Activated T-helper 17 cell treated with anti-CD3 and anti-CD28 coated beads, Interleukin-2, amount 50 U/mL, for 72 hours (primary cell): Measurements from ENCODE around the gene ZNF518A. TPM values are rescaled to one million over a fixed set of nuclear protein-coding genes. Genes with fewer than 3 reads are reported as not detected.
A peak's percentile ranks its signal among the peaks of the same experiment; 100 is the strongest.

Experiments
- ATAC-seq: fragments of 150-1000 bp; cut with Tn5 transposase; replicated peaks from 2 replicates; pipeline ENCODE4 v1.10.0; 2021; ENCODE audit warnings: mild to moderate bottlenecking, moderate library complexity
- H3K27ac Mint-ChIP-seq: one replicate; pipeline ENCODE4 v1.8.0; 2022; ENCODE audit warnings: mixed read lengths
- H3K27me3 Mint-ChIP-seq: one replicate; pipeline ENCODE4 v1.8.0; 2022; ENCODE audit warnings: mixed read lengths
- H3K36me3 Mint-ChIP-seq: one replicate; pipeline ENCODE4 v1.8.0; 2022; ENCODE audit warnings: low read depth, mild to moderate bottlenecking, mixed read lengths
- H3K4me1 Mint-ChIP-seq: one replicate; pipeline ENCODE4 v1.8.0; 2022; ENCODE audit warnings: mixed read lengths
- H3K4me3 Mint-ChIP-seq: one replicate; pipeline ENCODE4 v1.8.0; 2022; ENCODE audit warnings: mild to moderate bottlenecking, mixed read lengths
- H3K9me3 Mint-ChIP-seq: one replicate; pipeline ENCODE4 v1.8.0; 2022; ENCODE audit warnings: mixed read lengths
- total RNA-seq, 2 donors: library from RNA; stranded (reverse); gene quantifications; one replicate each; pipeline ENCODE4 v1.2.3, GENCODE V29; 2022

Gene ZNF518A
- total RNA-seq, 2 donors from 2014 or later, result 14.8 to 17.3 TPM

GRCh38 chr10:96122824-96123223 lies 7.3 kb upstream of the ZNF518A start:
- Mint-ChIP-seq H3K4me1 (no peaks in the 10 kb centered on the region), H3K27me3 (peaks cover 48% of the 10 kb centered on the region), H3K4me3 (no peak overlapping the region), H3K27ac (no peak overlapping the region), H3K9me3 (no peaks in the 10 kb centered on the region), H3K36me3 (no peaks in the 10 kb centered on the region)
- ATAC-seq, result no peak

- peaks cover 3% of the 10 kb centered on the region for H3K9me3 Mint-ChIP-seq
- no peak overlapping the region for H3K4me3 Mint-ChIP-seq
- ATAC-seq, result no peak
- H3K27ac Mint-ChIP-seq, result no peak overlapping the region
- H3K4me1 Mint-ChIP-seq, result no peaks in the 10 kb centered on the region
- peaks cover 3% of the 10 kb centered on the region for H3K36me3 Mint-ChIP-seq
- peaks cover 51% of the 10 kb centered on the region for H3K27me3 Mint-ChIP-seq
Measured at GRCh38 chr10:96124230-96125141, 5.6 kb upstream of the ZNF518A start.

GRCh38 chr10:96125142-96125515 lies 5.0 kb upstream of the ZNF518A start:
- Mint-ChIP-seq H3K27ac (no peak overlapping the region), H3K36me3 (peaks cover 10% of the 10 kb centered on the region), H3K4me3 (no peak overlapping the region), H3K4me1 (no peaks in the 10 kb centered on the region), H3K27me3 (peaks cover 47% of the 10 kb centered on the region), H3K9me3 (peaks cover 3% of the 10 kb centered on the region)
- no peak for ATAC-seq

GRCh38 chr10:96130326-96130995 lies 364 bp downstream of the ZNF518A start:
- peaks cover 15% of the 10 kb centered on the region for H3K27me3 Mint-ChIP-seq
- ATAC-seq, result peak; percentile 73
- peaks cover 3% of the 10 kb centered on the region for H3K9me3 Mint-ChIP-seq
- H3K4me1 Mint-ChIP-seq, result peaks cover 6% of the 10 kb centered on the region
- peak overlapping the region; percentile 94 for H3K4me3 Mint-ChIP-seq
- peaks cover 56% of the 10 kb centered on the region for H3K36me3 Mint-ChIP-seq
- H3K27ac Mint-ChIP-seq, result peak overlapping the region; percentile 99

- H3K9me3 Mint-ChIP-seq, result peaks cover 3% of the 10 kb centered on the region
- H3K27ac Mint-ChIP-seq, result no peak overlapping the region
- peaks cover 6% of the 10 kb centered on the region for H3K4me1 Mint-ChIP-seq
- peaks cover 8% of the 10 kb centered on the region for H3K27me3 Mint-ChIP-seq
- peak overlapping the region; percentile 94 for H3K4me3 Mint-ChIP-seq
- peaks cover 67% of the 10 kb centered on the region for H3K36me3 Mint-ChIP-seq
- no peak for ATAC-seq
Measured at GRCh38 chr10:96131621-96132020, 1.5 kb downstream of the ZNF518A start.

- Mint-ChIP-seq H3K4me3 (no peak overlapping the region), H3K4me1 (peaks cover 17% of the 10 kb centered on the region), H3K9me3 (peaks cover 3% of the 10 kb centered on the region), H3K27me3 (peaks cover 3% of the 10 kb centered on the region), H3K36me3 (peaks cover 82% of the 10 kb centered on the region), H3K27ac (no peak overlapping the region)
- ATAC-seq, result no peak
Measured at GRCh38 chr10:96133135-96133534, 3.0 kb downstream of the ZNF518A start.

GRCh38 chr10:96136810-96137209 lies 6.7 kb downstream of the ZNF518A start:
- no peak overlapping the region for H3K4me3 Mint-ChIP-seq
- H3K9me3 Mint-ChIP-seq, result no peaks in the 10 kb centered on the region
- ATAC-seq, result no peak
- H3K36me3 Mint-ChIP-seq, result peaks cover 97% of the 10 kb centered on the region
- H3K27ac Mint-ChIP-seq, result no peak overlapping the region
- peaks cover 20% of the 10 kb centered on the region for H3K4me1 Mint-ChIP-seq
- H3K27me3 Mint-ChIP-seq, result no peaks in the 10 kb centered on the region

GRCh38 chr10:96137567-96137966 lies 7.5 kb downstream of the ZNF518A start:
- no peaks in the 10 kb centered on the region for H3K9me3 Mint-ChIP-seq

GRCh38 chr10:96138102-96138501 lies 8.0 kb downstream of the ZNF518A start:
- H3K36me3 Mint-ChIP-seq, result peaks cover 97% of the 10 kb centered on the region
- H3K27ac Mint-ChIP-seq, result peak overlapping the region; percentile 21

More at GRCh38 chr10:96137567-96137966, 7.5 kb downstream of the ZNF518A start:
- no peak overlapping the region for H3K4me3 Mint-ChIP-seq
- H3K27ac Mint-ChIP-seq, result peak overlapping the region; percentile 21
- no peak for ATAC-seq
- no peaks in the 10 kb centered on the region for H3K27me3 Mint-ChIP-seq
- peaks cover 20% of the 10 kb centered on the region for H3K4me1 Mint-ChIP-seq
- peaks cover 97% of the 10 kb centered on the region for H3K36me3 Mint-ChIP-seq

GRCh38 chr10:96152437-96152836 lies 22.3 kb downstream of the ZNF518A start:
- H3K4me1 Mint-ChIP-seq, result peaks cover 9% of the 10 kb centered on the region
- H3K9me3 Mint-ChIP-seq, result no peaks in the 10 kb centered on the region
- H3K36me3 Mint-ChIP-seq, result peaks cover 97% of the 10 kb centered on the region
- H3K27me3 Mint-ChIP-seq, result no peaks in the 10 kb centered on the region
- H3K4me3 Mint-ChIP-seq, result peak overlapping the region; percentile 31
- peak; percentile 90 for ATAC-seq
- H3K27ac Mint-ChIP-seq, result peak overlapping the region; percentile 56

More at GRCh38 chr10:96138102-96138501, 8.0 kb downstream of the ZNF518A start:
- Mint-ChIP-seq H3K27me3 (no peaks in the 10 kb centered on the region), H3K4me3 (no peak overlapping the region), H3K4me1 (peaks cover 20% of the 10 kb centered on the region), H3K9me3 (no peaks in the 10 kb centered on the region)
- ATAC-seq, result peak; percentile 97

- peak overlapping the region; percentile 31 for H3K4me3 Mint-ChIP-seq
- H3K36me3 Mint-ChIP-seq, result peaks cover 97% of the 10 kb centered on the region
- peak; percentile 72 for ATAC-seq
- peak overlapping the region; percentile 56 for H3K27ac Mint-ChIP-seq
- no peaks in the 10 kb centered on the region for H3K27me3 Mint-ChIP-seq
- no peaks in the 10 kb centered on the region for H3K9me3 Mint-ChIP-seq
- H3K4me1 Mint-ChIP-seq, result peaks cover 9% of the 10 kb centered on the region
Measured at GRCh38 chr10:96153070-96153469, 23.0 kb downstream of the ZNF518A start.

GRCh38 chr10:96165726-96166125 lies 35.6 kb downstream of the ZNF518A start:
- H3K27me3 Mint-ChIP-seq, result no peaks in the 10 kb centered on the region
- no peak for ATAC-seq
- no peaks in the 10 kb centered on the region for H3K36me3 Mint-ChIP-seq
- no peak overlapping the region for H3K27ac Mint-ChIP-seq
- H3K9me3 Mint-ChIP-seq, result peaks cover 12% of the 10 kb centered on the region
- no peak overlapping the region for H3K4me3 Mint-ChIP-seq
- H3K4me1 Mint-ChIP-seq, result no peaks in the 10 kb centered on the region

GRCh38 chr10:96168546-96168945 lies 38.4 kb downstream of the ZNF518A start:
- peaks cover 18% of the 10 kb centered on the region for H3K9me3 Mint-ChIP-seq

GRCh38 chr10:96170230-96170629 lies 40.1 kb downstream of the ZNF518A start:
- Mint-ChIP-seq H3K36me3 (no peaks in the 10 kb centered on the region), H3K27me3 (peaks cover 6% of the 10 kb centered on the region), H3K4me3 (no peak overlapping the region), H3K9me3 (peaks cover 28% of the 10 kb centered on the region), H3K27ac (no peak overlapping the region), H3K4me1 (no peaks in the 10 kb centered on the region)
- no peak for ATAC-seq

More at GRCh38 chr10:96168546-96168945, 38.4 kb downstream of the ZNF518A start:
- Mint-ChIP-seq H3K27me3 (peaks cover 5% of the 10 kb centered on the region), H3K4me3 (no peak overlapping the region), H3K36me3 (no peaks in the 10 kb centered on the region), H3K4me1 (no peaks in the 10 kb centered on the region), H3K27ac (no peak overlapping the region)
- no peak for ATAC-seq

- peaks cover 33% of the 10 kb centered on the region for H3K9me3 Mint-ChIP-seq
- H3K36me3 Mint-ChIP-seq, result no peaks in the 10 kb centered on the region
- H3K4me1 Mint-ChIP-seq, result no peaks in the 10 kb centered on the region
- H3K27me3 Mint-ChIP-seq, result peaks cover 10% of the 10 kb centered on the region
- ATAC-seq, result no peak
- H3K4me3 Mint-ChIP-seq, result no peak overlapping the region
- no peak overlapping the region for H3K27ac Mint-ChIP-seq
Measured at GRCh38 chr10:96172666-96173065, 42.6 kb downstream of the ZNF518A start.
